ENCODE results near the gene PCDHGA1. TPM values are rescaled to one million over a fixed set of nuclear protein-coding genes. Genes with fewer than 3 reads are reported as not detected.
"Not testable (repeated sequence)": the region's sequence is repeated elsewhere in the genome, so short reads cannot be mapped to it uniquely, and the experiment has no call there.

PCDHGA1 gene
- total RNA-seq, 2 donors from 2014 or later: 0.11 TPM; not detected in 1

DNA sequence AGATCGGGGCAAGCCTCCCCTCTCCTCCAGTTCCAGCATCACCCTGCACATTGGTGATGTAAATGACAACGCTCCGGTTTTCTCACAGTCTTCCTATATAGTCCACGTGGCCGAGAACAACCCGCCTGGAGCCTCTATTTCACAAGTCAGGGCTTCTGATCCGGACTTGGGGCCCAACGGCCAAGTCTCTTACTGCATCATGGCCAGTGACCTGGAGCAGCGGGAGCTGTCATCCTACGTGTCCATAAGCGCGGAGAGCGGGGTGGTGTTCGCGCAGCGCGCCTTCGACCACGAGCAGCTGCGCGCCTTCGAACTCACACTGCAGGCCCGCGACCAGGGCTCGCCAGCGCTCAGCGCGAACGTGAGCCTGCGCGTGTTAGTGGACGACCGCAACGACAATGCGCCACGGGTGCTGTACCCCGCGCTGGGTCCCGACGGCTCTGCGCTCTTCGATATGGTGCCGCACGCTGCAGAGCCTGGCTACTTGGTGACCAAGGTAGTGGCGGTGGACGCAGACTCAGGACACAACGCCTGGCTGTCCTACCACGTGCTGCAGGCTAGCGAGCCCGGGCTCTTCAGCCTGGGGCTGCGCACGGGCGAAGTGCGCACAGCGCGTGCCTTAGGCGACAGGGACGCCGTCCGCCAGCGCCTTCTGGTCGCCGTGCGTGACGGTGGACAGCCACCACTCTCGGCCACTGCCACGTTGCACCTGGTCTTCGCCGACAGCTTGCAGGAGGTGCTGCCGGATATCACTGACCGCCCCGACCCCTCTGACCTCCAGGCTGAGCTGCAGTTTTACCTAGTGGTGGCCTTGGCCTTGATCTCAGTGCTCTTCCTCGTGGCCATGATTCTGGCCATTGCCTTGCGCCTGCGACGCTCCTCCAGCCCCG, 59.1 kb downstream of the PCDHGA1 start:
- Mint-ChIP-seq H3K27ac (peak overlapping the region in 1 of 2 donors; percentile 44), H3K9me3 (peaks cover 21 to 27% of the 10 kb centered on the region in 2 donors), H3K36me3 (peaks cover 50 to 56% of the 10 kb centered on the region in 2 donors)
- ATAC-seq (no peak), DNase-seq (ENCODE audit: low spot score in 2 of 2) (no peak)

DNA sequence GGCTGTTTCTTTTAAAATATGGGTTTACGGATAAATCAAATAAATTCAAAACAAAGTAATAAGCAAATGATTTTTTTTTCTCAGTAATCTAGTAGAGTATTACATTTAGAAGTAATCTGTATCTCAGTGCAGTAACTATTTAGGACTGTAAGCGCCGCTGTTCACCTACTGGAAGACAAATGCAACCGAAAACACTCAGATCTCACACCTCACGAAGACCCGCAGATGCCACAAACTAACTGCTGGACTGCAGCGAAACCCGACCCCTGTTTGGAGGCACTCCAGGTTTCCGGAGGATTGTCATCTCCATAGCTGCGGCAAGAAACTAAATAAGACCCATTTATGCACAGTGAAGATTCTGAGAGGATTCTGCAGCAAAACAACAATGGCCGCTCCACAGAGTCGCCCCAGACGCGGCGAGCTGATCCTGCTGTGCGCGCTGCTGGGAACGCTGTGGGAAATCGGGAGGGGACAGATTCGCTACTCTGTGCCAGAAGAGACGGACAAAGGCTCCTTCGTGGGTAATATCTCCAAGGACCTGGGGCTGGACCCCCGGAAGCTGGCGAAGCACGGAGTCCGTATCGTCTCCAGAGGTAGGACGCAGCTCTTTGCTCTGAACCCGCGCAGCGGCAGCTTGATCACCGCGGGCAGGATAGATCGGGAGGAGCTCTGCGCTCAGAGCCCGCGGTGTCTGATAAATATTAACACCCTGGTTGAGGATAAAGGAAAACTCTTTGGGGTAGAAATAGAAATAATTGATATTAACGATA, 62.3 kb downstream of the PCDHGA1 start, which contains the start of gene PCDHGA8:
PCDHGA8 (plus strand) TSS at position 205 of the 770 bp plus-strand sequence; CDS start at position 386, 181 bp downstream.
- DNase-seq (ENCODE audit: low spot score in 2 of 2) (no peak), ATAC-seq (no peak)
- Mint-ChIP-seq H3K27ac (no peak within 1 kb of the TSS), H3K36me3 (peaks cover 46 to 51% of the 10 kb centered on the region in 2 donors), H3K9me3 (peaks cover 21 to 27% of the 10 kb centered on the region in 2 donors)

DNA sequence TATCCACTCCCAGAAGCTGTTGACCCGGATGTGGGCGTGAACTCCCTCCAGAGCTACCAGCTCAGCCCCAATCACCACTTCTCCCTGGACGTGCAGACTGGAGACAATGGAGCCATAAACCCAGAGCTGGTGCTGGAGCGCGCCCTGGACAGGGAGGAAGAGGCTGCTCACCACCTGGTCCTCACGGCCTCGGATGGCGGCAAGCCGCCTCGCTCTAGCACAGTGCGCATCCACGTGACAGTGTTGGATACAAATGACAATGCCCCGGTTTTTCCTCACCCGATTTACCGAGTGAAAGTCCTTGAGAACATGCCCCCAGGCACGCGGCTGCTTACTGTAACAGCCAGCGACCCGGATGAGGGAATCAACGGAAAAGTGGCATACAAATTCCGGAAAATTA, 63.0 kb downstream of the PCDHGA1 start:
- no peak overlapping the region for H3K27ac Mint-ChIP-seq
- no peak for ATAC-seq
- peaks cover 20 to 27% of the 10 kb centered on the region in 2 donors for H3K9me3 Mint-ChIP-seq

DNA sequence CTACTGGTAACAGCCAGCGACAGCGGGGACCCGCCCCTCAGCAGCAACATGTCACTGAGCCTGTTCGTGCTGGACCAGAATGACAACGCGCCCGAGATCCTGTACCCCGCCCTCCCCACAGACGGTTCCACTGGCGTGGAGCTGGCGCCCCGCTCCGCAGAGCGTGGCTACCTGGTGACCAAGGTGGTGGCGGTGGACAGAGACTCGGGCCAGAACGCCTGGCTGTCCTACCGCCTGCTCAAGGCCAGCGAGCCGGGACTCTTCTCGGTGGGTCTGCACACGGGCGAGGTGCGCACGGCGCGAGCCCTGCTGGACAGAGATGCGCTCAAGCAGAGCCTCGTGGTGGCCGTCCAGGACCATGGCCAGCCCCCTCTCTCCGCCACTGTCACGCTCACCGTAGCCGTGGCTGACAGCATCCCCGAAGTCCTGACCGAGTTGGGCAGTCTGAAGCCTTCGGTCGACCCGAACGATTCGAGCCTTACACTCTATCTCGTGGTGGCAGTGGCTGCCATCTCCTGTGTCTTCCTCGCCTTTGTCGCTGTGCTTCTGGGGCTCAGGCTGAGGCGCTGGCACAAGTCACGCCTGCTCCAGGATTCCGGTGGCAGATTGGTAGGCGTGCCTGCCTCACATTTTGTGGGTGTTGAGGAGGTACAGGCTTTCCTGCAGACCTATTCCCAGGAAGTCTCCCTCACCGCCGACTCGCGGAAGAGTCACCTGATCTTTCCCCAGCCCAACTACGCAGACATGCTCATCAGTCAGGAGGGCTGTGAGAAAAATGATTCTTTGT, 64.3 kb downstream of the PCDHGA1 start:
- peaks cover 41 to 46% of the 10 kb centered on the region in 2 donors for H3K36me3 Mint-ChIP-seq
- not testable (repeated sequence) for ATAC-seq; DNase-seq (ENCODE audit: low spot score in 2 of 2)
- peak overlapping the region in 1 of 2 donors; percentile 5 for H3K27ac Mint-ChIP-seq
- peaks cover 11 to 20% of the 10 kb centered on the region in 2 donors for H3K9me3 Mint-ChIP-seq

More for the DNA sequence above, 63.0 kb downstream of the PCDHGA1 start:
- peaks cover 45 to 48% of the 10 kb centered on the region in 2 donors for H3K36me3 Mint-ChIP-seq
- no peak for DNase-seq (ENCODE audit: low spot score in 2 of 2)

DNA sequence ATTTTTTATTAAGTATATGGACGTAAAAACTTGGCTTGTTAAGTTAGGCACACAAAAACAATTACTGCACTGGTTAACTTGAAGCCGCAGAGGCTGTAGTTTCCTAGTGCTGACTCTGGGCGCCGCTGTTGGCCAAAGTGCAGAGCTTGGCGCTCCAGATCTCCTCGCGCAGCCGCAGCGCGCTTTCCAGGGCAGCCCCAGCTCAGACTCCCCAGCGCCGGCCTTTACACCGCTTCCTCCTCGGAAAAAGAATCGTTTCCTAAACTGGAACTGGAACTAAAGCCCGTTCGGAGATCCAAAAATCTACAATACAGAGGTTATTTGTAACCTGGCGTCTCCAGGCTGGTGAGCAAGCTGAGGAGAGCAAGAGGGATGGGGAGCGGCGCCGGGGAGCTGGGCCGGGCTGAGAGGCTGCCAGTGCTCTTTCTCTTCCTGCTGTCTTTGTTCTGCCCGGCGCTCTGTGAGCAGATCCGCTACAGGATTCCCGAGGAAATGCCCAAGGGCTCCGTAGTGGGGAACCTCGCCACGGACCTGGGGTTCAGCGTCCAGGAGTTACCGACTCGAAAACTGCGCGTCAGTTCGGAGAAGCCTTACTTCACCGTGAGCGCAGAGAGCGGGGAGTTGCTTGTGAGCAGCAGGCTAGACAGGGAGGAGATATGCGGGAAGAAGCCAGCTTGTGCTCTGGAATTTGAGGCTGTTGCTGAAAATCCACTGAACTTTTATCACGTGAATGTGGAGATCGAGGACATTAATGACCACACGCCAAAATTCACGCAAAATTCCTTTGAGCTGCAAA, 67.6 kb downstream of the PCDHGA1 start, which contains the start of gene PCDHGB5:
PCDHGB5 (plus strand) TSS at position 192 of the 796 bp plus-strand sequence; CDS start at position 373, 181 bp downstream.
- peak; percentile 71 to 82 for ATAC-seq
- DNase-seq (ENCODE audit: low spot score in 2 of 2); H3K27ac Mint-ChIP-seq: not testable (repeated sequence)
- Mint-ChIP-seq H3K36me3 (peaks cover 40 to 49% of the 10 kb centered on the region in 2 donors), H3K9me3 (peaks cover 10 to 12% of the 10 kb centered on the region in 2 donors)

DNA sequence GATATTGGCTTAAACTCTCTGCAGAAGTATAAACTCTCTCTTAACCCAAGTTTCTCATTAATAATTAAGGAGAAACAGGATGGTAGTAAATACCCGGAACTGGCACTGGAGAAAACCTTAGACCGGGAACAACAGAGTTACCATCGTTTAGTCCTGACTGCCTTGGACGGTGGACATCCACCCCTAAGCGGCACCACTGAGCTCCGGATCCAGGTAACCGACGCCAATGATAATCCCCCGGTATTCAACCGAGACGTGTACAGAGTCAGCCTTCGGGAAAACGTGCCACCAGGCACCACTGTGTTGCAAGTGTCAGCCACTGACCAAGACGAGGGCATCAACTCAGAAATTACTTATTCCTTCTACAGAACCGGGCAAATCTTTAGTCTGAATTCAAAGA, 68.3 kb downstream of the PCDHGA1 start:
- no peak for DNase-seq (ENCODE audit: low spot score in 2 of 2)
- peaks cover 10 to 12% of the 10 kb centered on the region in 2 donors for H3K9me3 Mint-ChIP-seq

DNA sequence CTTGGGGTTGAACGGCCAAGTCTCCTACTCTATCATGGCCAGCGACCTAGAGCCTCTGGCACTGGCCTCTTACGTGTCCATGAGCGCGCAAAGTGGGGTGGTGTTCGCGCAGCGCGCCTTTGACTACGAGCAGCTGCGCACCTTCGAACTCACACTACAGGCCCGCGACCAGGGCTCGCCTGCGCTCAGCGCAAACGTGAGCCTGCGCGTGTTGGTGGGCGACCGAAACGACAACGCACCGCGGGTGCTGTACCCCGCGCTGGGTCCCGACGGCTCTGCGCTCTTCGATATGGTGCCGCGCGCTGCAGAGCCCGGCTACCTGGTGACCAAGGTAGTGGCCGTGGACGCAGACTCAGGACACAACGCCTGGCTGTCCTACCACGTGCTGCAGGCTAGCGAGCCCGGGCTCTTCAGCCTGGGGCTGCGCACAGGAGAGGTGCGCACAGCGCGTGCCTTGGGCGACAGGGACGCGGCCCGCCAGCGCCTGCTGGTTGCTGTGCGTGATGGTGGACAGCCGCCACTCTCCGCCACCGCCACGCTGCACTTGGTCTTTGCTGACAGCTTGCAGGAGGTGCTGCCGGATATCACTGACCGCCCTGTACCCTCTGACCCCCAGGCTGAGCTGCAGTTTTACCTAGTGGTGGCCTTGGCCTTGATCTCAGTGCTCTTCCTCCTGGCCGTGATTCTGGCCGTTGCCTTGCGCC, 69.4 kb downstream of the PCDHGA1 start:
- Mint-ChIP-seq H3K36me3 (peaks cover 38 to 49% of the 10 kb centered on the region in 2 donors), H3K27ac (peak overlapping the region in 1 of 2 donors; percentile 47), H3K9me3 (peaks cover 8 to 10% of the 10 kb centered on the region in 2 donors)
- no peak for DNase-seq (ENCODE audit: low spot score in 2 of 2)
- no peak for ATAC-seq

More for the DNA sequence above, 68.3 kb downstream of the PCDHGA1 start:
- Mint-ChIP-seq H3K36me3 (peaks cover 38 to 47% of the 10 kb centered on the region in 2 donors), H3K27ac (no peak overlapping the region)
- ATAC-seq: no peak

DNA sequence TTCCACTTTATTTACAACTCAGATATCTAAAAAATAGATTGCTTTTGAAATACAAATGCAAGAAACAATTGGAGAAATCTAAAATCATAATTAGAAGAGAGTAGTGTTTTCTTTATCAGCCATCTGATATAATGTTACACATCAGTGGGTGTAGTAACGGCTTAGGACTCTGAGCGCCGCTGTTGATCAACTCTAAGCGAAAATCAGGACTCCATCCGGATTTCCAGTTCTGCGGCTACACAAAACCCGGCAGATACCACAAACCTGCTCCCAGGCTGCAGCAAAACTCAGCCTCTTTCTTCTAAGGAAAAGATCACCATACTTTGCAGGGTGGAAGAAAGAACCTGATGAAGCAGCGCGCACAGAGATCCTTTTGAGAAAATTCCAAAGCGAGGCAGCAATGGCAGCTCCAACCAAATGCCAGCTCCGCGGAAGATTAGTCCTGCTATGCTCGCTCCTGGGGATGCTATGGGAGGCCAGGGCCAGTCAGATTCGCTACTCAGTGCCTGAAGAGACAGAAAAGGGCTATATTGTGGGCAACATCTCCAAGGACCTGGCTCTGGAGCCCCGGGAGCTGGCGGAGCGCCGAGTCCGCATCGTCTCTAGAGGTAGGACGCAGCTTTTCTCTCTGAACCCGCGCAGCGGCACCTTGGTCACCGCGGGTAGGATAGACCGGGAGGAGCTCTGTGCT, 72.4 kb downstream of the PCDHGA1 start, which contains the start of gene PCDHGA9:
PCDHGA9 (plus strand) TSS at position 226 of the 691 bp plus-strand sequence; CDS start at position 401, 175 bp downstream.
- no peak for ATAC-seq
- no peak within 1 kb of the TSS for H3K27ac Mint-ChIP-seq
- peaks cover 14 to 18% of the 10 kb centered on the region in 2 donors for H3K9me3 Mint-ChIP-seq
- peaks cover 42 to 59% of the 10 kb centered on the region in 2 donors for H3K36me3 Mint-ChIP-seq
- no peak for DNase-seq (ENCODE audit: low spot score in 2 of 2)

DNA sequence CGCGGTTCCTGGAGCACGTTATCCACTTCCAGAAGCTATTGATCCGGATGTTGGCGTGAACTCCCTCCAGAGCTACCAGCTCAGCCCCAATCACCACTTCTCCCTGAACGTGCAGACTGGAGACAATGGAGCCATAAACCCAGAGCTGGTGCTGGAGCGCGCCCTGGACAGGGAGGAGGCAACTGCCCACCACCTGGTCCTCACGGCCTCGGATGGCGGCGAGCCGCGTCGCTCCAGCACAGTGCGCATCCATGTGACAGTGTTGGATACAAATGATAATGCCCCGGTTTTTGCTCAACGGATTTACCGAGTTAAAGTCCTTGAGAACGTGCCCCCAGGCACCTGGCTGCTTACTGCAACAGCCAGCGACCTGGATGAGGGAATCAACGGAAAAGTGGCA, 73.1 kb downstream of the PCDHGA1 start:
- peaks cover 17 to 21% of the 10 kb centered on the region in 2 donors for H3K9me3 Mint-ChIP-seq
- peaks cover 49 to 66% of the 10 kb centered on the region in 2 donors for H3K36me3 Mint-ChIP-seq
- ATAC-seq: no peak
- H3K27ac Mint-ChIP-seq: no peak overlapping the region
- no peak for DNase-seq (ENCODE audit: low spot score in 2 of 2)

DNA sequence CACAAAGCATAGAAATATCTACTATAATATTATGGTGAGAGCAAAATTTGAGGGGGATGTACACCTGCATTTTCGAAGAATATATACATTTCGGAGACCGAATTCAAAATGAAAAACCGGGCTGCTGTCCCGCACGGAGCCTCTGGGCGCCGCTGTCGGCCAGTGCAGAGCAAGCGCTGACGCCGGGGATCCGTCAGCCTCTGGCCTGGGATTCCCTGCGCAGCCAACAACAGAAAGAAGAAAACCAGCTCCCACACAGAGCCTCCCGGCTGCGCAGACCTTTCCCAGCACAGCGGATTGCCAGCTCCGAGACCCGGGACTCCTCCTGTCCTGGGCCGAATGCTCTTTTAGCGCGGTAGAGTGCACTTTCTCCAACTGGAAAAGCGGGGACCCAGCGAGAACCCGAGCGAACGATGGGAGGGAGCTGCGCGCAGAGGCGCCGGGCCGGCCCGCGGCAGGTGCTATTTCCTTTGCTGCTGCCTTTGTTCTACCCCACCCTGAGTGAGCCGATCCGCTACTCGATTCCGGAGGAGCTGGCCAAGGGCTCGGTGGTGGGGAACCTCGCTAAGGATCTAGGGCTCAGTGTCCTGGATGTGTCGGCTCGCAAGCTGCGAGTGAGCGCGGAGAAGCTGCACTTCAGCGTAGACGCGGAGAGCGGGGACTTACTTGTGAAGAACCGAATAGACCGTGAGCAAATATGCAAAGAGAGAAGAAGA, 77.6 kb downstream of the PCDHGA1 start, which contains the start of gene PCDHGB6:
PCDHGB6 (plus strand) TSS at position 232 of the 716 bp plus-strand sequence; CDS start at position 414, 182 bp downstream.
- Mint-ChIP-seq H3K27ac (peak within 1 kb of the TSS in 1 of 2 donors; percentile 29), H3K9me3 (peaks cover 26 to 28% of the 10 kb centered on the region in 2 donors), H3K36me3 (peaks cover 48 to 63% of the 10 kb centered on the region in 2 donors)
- not testable (repeated sequence) for DNase-seq (ENCODE audit: low spot score in 2 of 2)
- ATAC-seq: peak; percentile 56 to 58

DNA sequence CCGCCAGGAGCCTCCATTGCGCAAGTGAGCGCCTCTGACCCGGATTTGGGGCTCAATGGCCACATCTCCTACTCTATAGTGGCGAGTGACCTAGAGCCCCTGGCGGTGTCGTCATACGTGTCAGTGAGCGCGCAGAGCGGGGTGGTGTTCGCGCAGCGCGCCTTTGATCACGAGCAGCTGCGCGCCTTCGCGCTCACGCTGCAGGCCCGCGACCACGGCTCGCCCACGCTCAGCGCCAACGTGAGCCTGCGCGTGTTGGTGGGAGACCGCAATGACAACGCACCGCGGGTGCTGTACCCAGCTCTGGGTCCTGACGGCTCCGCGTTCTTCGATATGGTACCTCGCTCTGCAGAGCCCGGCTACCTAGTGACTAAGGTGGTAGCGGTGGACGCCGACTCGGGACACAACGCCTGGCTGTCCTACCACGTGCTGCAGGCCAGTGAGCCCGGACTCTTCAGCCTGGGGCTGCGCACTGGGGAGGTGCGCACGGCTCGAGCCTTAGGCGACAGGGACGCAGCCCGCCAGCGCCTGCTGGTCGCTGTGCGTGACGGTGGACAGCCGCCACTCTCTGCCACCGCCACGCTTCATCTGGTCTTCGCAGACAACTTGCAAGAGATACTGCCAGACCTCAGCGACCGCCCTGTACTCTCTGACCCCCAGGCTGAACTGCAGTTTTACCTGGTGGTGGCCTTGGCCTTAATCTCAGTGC, 79.4 kb downstream of the PCDHGA1 start:
- H3K9me3 Mint-ChIP-seq: peaks cover 25 to 29% of the 10 kb centered on the region in 2 donors

DNA sequence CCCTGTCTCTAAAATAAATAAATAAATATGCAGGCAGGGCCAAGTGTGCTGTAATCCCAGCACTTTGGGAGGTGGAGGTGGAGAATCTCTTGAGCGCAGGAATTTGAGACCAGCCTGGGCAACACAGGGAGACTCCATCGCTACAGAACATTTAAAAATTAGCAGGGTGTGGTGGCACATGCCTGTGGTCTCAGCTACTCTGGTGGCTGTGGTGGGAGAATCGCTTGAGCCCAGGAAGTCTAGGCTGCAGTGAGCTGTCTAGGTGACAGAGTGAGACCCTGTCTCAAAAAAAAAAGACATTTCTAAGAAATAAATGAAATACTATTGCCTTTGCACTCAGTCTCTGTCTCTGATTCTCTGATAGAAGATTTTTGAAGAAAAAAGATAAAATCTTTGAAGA, 81.3 kb downstream of the PCDHGA1 start:
- no peak for ATAC-seq
- peaks cover 57 to 60% of the 10 kb centered on the region in 2 donors for H3K36me3 Mint-ChIP-seq
- no peak overlapping the region for H3K27ac Mint-ChIP-seq
- no peak for DNase-seq (ENCODE audit: low spot score in 2 of 2)
- peaks cover 21 to 27% of the 10 kb centered on the region in 2 donors for H3K9me3 Mint-ChIP-seq

More for the DNA sequence above, 79.4 kb downstream of the PCDHGA1 start:
- no peak for DNase-seq (ENCODE audit: low spot score in 2 of 2)
- no peak for ATAC-seq
- Mint-ChIP-seq H3K27ac (peak overlapping the region in 1 of 2 donors; percentile 81), H3K36me3 (peaks cover 53 to 65% of the 10 kb centered on the region in 2 donors)
